Natural killer cell (primary cell): ENCODE results near the gene ITGA3. TPM values are rescaled to one million over a fixed set of nuclear protein-coding genes. Genes with fewer than 3 reads are reported as not detected.

Source experiments
- ATAC-seq, 3 donors: fragments of 150-1000 bp in 2 of 3; fragments of 200-7000 bp in 1 of 3; cut with Tn5 transposase; 1 replicate in 1 of 3; 2 replicates in 2 of 3; pipeline ENCODE4 v1.10.0; 2021; ENCODE audit warnings: mild to moderate bottlenecking in 2 of 3, moderate library complexity in 2 of 3
- DNase-seq, 2 donors: peaks; one replicate each; pipeline versions ENCODE4 v3.0.0 to v3.0.0-alpha.2; 2013 to 2021; ENCODE audit warnings: mixed read lengths in 1 of 2
- H3K27ac ChIP-seq: one replicate; pipeline ENCODE4 v1.5.1; 2013; ENCODE audit warnings: mild to moderate bottlenecking, low read length
- H3K27me3 ChIP-seq: one replicate; pipeline ENCODE4 v1.6.1; 2013; ENCODE audit warnings: low read length; ENCODE audit not compliant: control insufficient read depth, insufficient read depth
- H3K36me3 ChIP-seq: one replicate; pipeline ENCODE4 v1.6.1; 2013; ENCODE audit warnings: low read length; ENCODE audit not compliant: control insufficient read depth, insufficient read depth
- H3K4me1 ChIP-seq: one replicate; pipeline ENCODE4 v1.6.1; 2013; ENCODE audit warnings: low read length; ENCODE audit not compliant: control insufficient read depth, insufficient read depth
- H3K4me3 ChIP-seq: one replicate; pipeline ENCODE4 v1.5.1; 2013; ENCODE audit warnings: low read length
- H3K9me3 ChIP-seq: one replicate; pipeline ENCODE4 v1.6.1; 2013; ENCODE audit warnings: low read length; ENCODE audit not compliant: control insufficient read depth, insufficient read depth
- H3K27ac Mint-ChIP-seq, 2 donors: one replicate each; pipeline ENCODE4 v1.8.0; 2022; ENCODE audit warnings: mild to moderate bottlenecking in 2 of 2, mixed read lengths in 2 of 2, moderate library complexity in 1 of 2
- H3K27me3 Mint-ChIP-seq, 2 donors: one replicate each; pipeline ENCODE4 v1.8.0; 2022; ENCODE audit warnings: low read depth in 2 of 2, mixed read lengths in 2 of 2
- H3K36me3 Mint-ChIP-seq: one replicate; pipeline ENCODE4 v1.8.0; 2022; ENCODE audit warnings: mixed read lengths
- H3K4me1 Mint-ChIP-seq, 2 donors: one replicate each; pipeline ENCODE4 v1.8.0; 2022; ENCODE audit warnings: mixed read lengths in 2 of 2
- H3K4me3 Mint-ChIP-seq: one replicate; pipeline ENCODE4 v1.8.0; 2022; ENCODE audit warnings: mild to moderate bottlenecking, moderate library complexity, mixed read lengths
- H3K9me3 Mint-ChIP-seq, 2 donors: one replicate each; pipeline ENCODE4 v1.8.0; 2022; ENCODE audit warnings: mixed read lengths in 2 of 2
- CTCF ChIP-seq: fragments of 200-600 bp; IDR thresholded peaks from one replicate; pipeline ENCODE4 v1.8.0; 2022; ENCODE audit warnings: antibody characterized with exemption
- WGBS: methylation state at CpG from one replicate; pipeline ENCODE4 v1.1.7; 2013; ENCODE audit warnings: missing lambda C conversion rate; ENCODE audit not compliant: insufficient coverage; 5-methylcytosine and 5-hydroxymethylcytosine counted together
- intact Hi-C: fragments of 100-400 bp; cut with micrococcal nuclease; formaldehyde crosslinking; loops from one replicate; pipeline ENCODE4 v1.14.2; 2022
- total RNA-seq, 4 donors: library from RNA; stranded (reverse); fragments of 120-200 nt in 1 of 4; gene quantifications; one replicate each; pipeline versions ENCODE4 v1.2.3 to v1.2.4, GENCODE V29; 2013 to 2022

The ITGA3 gene
- total RNA-seq, 3 donors from 2014 or later (not counting 1 experiment from before 2014, with no cell fraction given) = 0.47 to 2.8 (median 1.4) TPM

GRCh38 chr17:50046179-50046578 lies 9.7 kb upstream of the ITGA3 start:
- Histone ChIP-seq H3K27ac (no peak overlapping the region), H3K36me3 (no peaks in the 10 kb centered on the region), H3K4me1 (no peaks in the 10 kb centered on the region), H3K9me3 (no peaks in the 10 kb centered on the region), H3K4me3 (no peak overlapping the region), H3K27me3 (no peaks in the 10 kb centered on the region)
- intact Hi-C loops = no loop called here
- no peak for TF ChIP-seq CTCF
- Mint-ChIP-seq H3K4me1 (no peaks in the 10 kb centered on the region), H3K36me3 (no peaks in the 10 kb centered on the region), H3K27me3 (peaks cover 8 to 24% of the 10 kb centered on the region in 2 donors), H3K9me3 (no peaks in the 10 kb centered on the region), H3K4me3 (no peak overlapping the region), H3K27ac (no peak overlapping the region)
- 86% methylated on average over 2 of the region's 2 CpGs for WGBS
- DNase-seq (no peak), ATAC-seq (no peak)

- no peaks in the 10 kb centered on the region for H3K9me3 ChIP-seq
- no peak overlapping the region for H3K4me3 ChIP-seq
- H3K27me3 ChIP-seq = no peaks in the 10 kb centered on the region
- no peak for TF ChIP-seq CTCF
- 79% methylated on average over 5 of the region's 6 CpGs for WGBS
- no peaks in the 10 kb centered on the region for H3K4me1 ChIP-seq
- no peaks in the 10 kb centered on the region for H3K9me3 Mint-ChIP-seq
- H3K36me3 ChIP-seq = no peaks in the 10 kb centered on the region
- H3K36me3 Mint-ChIP-seq = no peaks in the 10 kb centered on the region
- no peak overlapping the region for H3K27ac Mint-ChIP-seq
- H3K27ac ChIP-seq = no peak overlapping the region
- no peaks in the 10 kb centered on the region for H3K4me1 Mint-ChIP-seq
- no peak for DNase-seq
- H3K27me3 Mint-ChIP-seq = peaks cover 6 to 20% of the 10 kb centered on the region in 2 donors
- no peak for ATAC-seq
- intact Hi-C loops = no loop called here
- H3K4me3 Mint-ChIP-seq = no peak overlapping the region
Measured at GRCh38 chr17:50046667-50047066, 9.2 kb upstream of the ITGA3 start.

- Histone ChIP-seq H3K27ac (no peak overlapping the region), H3K9me3 (no peaks in the 10 kb centered on the region), H3K27me3 (no peaks in the 10 kb centered on the region), H3K4me1 (no peaks in the 10 kb centered on the region), H3K36me3 (no peaks in the 10 kb centered on the region), H3K4me3 (no peak overlapping the region)
- Mint-ChIP-seq H3K4me1 (no peaks in the 10 kb centered on the region), H3K9me3 (no peaks in the 10 kb centered on the region), H3K27ac (no peak overlapping the region), H3K27me3 (peaks cover 2 to 17% of the 10 kb centered on the region in 2 donors), H3K4me3 (no peak overlapping the region), H3K36me3 (no peaks in the 10 kb centered on the region)
- ATAC-seq (no peak), DNase-seq (no peak)
- WGBS = 92% methylated on average over 6 of the region's 6 CpGs
- intact Hi-C loops = no loop called here
- TF ChIP-seq CTCF = no peak
Measured at GRCh38 chr17:50047083-50047482, 8.8 kb upstream of the ITGA3 start.

GRCh38 chr17:50047488-50048126 lies 8.3 kb upstream of the ITGA3 start:
- Histone ChIP-seq H3K27me3 (no peaks in the 10 kb centered on the region), H3K36me3 (no peaks in the 10 kb centered on the region), H3K4me3 (no peak overlapping the region), H3K27ac (no peak overlapping the region), H3K4me1 (no peaks in the 10 kb centered on the region), H3K9me3 (no peaks in the 10 kb centered on the region)
- 64% methylated on average over 8 of the region's 9 CpGs for WGBS
- Mint-ChIP-seq H3K4me3 (no peak overlapping the region), H3K27me3 (peaks cover 0 to 17% of the 10 kb centered on the region in 2 donors), H3K36me3 (no peaks in the 10 kb centered on the region), H3K27ac (no peak overlapping the region), H3K4me1 (no peaks in the 10 kb centered on the region), H3K9me3 (no peaks in the 10 kb centered on the region)
- ATAC-seq (no peak), DNase-seq (no peak)
- no peak for TF ChIP-seq CTCF
- intact Hi-C loops = no loop called here
